SU-DHL-6 (cell line): ENCODE data around the gene HS3ST3A1.

ENCODE experiments used
- H2AFZ ChIP-seq: fragments of 200-600 bp; sonication (generic); 2 replicates; pipeline ENCODE4 v1.6.1; 2014; ENCODE audit warnings: low read depth, mild to moderate bottlenecking, moderate library complexity, mixed read lengths, antibody characterized with exemption, low read length; ENCODE audit not compliant: severe bottlenecking
- H3F3A ChIP-seq: fragments of 200-600 bp; shearing (Covaris generic); 2 replicates; pipeline ENCODE4 v1.6.0; 2016; ENCODE audit warnings: antibody characterized with exemption, mild to moderate bottlenecking; ENCODE audit not compliant: insufficient read depth
- H3K27ac ChIP-seq: fragments of 200-600 bp; sonication (generic); 2 replicates; pipeline ENCODE4 v1.5.1; 2016; ENCODE audit warnings: low read depth, mild to moderate bottlenecking, low read length, moderate library complexity, mixed read lengths
- H3K27me3 ChIP-seq: fragments of 200-600 bp; sonication (generic), shearing (Covaris generic); 2 replicates; pipeline ENCODE4 v1.6.0; 2014; ENCODE audit warnings: mild to moderate bottlenecking, low read length
- H3K36me3 ChIP-seq: fragments of 200-600 bp; sonication (generic); 2 replicates; pipeline ENCODE4 v1.6.1; 2014; ENCODE audit warnings: mild to moderate bottlenecking, low read length, mixed read lengths
- H3K4me2 ChIP-seq: fragments of 300-600, 200-600 bp; shearing (Covaris generic), sonication (generic); 2 replicates; pipeline ENCODE4 v1.6.0; 2014; ENCODE audit warnings: low read length, low read depth, mild to moderate bottlenecking; ENCODE audit not compliant: poor library complexity, severe bottlenecking
- H3K4me3 ChIP-seq: fragments of 200-600 bp; sonication (generic); 2 replicates; pipeline ENCODE4 v1.5.1; 2014; ENCODE audit warnings: antibody characterized with exemption, low read length, mild to moderate bottlenecking, mixed read lengths; ENCODE audit not compliant: insufficient read depth, poor library complexity, severe bottlenecking
- H3K79me2 ChIP-seq: fragments of 200-600 bp; sonication (generic); 2 replicates; pipeline ENCODE4 v1.6.1; 2014; ENCODE audit warnings: mild to moderate bottlenecking, low read length, moderate library complexity; ENCODE audit not compliant: insufficient read depth
- H3K9ac ChIP-seq: fragments of 200-600 bp; sonication (generic); 2 replicates; pipeline ENCODE4 v1.7.0; 2014; ENCODE audit warnings: mild to moderate bottlenecking, low read length
- H3K9me2 ChIP-seq: fragments of 200-600 bp; sonication (generic); replicated peaks from 2 replicates; pipeline ENCODE4 v1.6.1; 2014; ENCODE audit warnings: low read length; ENCODE audit not compliant: insufficient read depth
- H3K9me3 ChIP-seq: fragments of 200-600 bp; sonication (generic); 2 replicates; pipeline ENCODE4 v1.6.1; 2014; ENCODE audit warnings: low read length, mixed read lengths; ENCODE audit not compliant: insufficient read depth
- H4K20me1 ChIP-seq: fragments of 200-600 bp; sonication (generic); 2 replicates; pipeline ENCODE4 v1.6.1; 2014; ENCODE audit warnings: low read depth, mild to moderate bottlenecking, antibody characterized with exemption, low read length, moderate library complexity, mixed read lengths
- EZH2phosphoT487 ChIP-seq: fragments of 200-600 bp; sonication (generic), shearing (Covaris generic); conservative IDR thresholded peaks from 2 replicates; pipeline ENCODE4 v1.6.1; 2018; ENCODE audit warnings: mild to moderate bottlenecking, antibody characterized with exemption, low read length, moderate library complexity, mixed read lengths
- TF ChIP-seq, protein P1 (sequence below): fragments of 200-600 bp; sonication (generic); IDR thresholded peaks from one replicate; pipeline ENCODE4 v1.5.1; 2017; ENCODE audit warnings: antibody characterized with exemption, mild to moderate bottlenecking, low read length, moderate library complexity; ENCODE audit not compliant: insufficient read depth, poor library complexity, severe bottlenecking

The HS3ST3A1 gene

DNA sequence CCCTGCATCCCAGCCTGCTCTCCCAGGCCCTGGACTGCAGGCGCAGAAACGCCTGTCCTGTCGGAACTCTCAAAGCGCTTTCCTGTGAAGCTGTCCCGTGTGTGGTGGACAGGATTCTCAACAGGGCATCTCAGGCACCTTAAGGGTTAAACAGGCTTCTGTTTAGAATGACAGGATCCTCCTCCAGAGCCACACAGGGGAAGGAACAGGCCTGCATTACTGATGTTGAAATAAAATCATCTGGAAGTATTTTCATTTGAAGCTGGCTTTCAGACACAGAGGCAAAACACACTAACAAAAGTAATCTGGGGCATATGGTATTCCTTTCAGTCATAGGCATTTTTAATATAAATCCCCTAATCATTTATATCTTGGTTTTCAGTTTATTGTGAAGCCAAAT lies 7.4 kb downstream of the HS3ST3A1 start:
- no peak overlapping the region for H3K4me2 ChIP-seq

DNA sequence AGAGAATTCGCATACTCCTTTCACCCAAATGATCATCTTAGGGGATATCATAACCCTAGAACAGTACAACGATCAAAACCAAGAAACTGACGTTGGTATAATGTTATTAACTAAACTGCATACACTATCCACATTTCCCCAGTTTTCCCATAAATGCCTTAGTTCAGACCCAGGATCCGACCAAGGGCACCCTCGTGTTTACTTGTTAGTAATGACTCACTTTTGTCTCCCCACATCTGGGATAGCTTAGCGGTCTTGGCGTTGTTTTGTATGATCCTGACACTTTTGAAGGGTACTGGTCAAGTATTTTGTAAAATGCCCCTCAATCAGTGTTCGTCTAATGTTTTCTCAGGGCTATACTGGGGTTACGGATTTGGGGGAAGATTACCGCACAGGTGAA lies 8.0 kb downstream of the HS3ST3A1 start:
- Histone ChIP-seq H3F3A (no peaks in the 10 kb centered on the region), H3K36me3 (no peaks in the 10 kb centered on the region), H3K27ac (no peak overlapping the region), H2AFZ (no peak overlapping the region), H3K9ac (no peak overlapping the region), H3K79me2 (no peaks in the 10 kb centered on the region), H3K4me3 (no peak overlapping the region), H3K9me3 (no peaks in the 10 kb centered on the region), H3K9me2 (no peaks in the 10 kb centered on the region), H3K27me3 (no peaks in the 10 kb centered on the region), H3K4me2 (no peak overlapping the region), H4K20me1 (no peaks in the 10 kb centered on the region)
- TF ChIP-seq, protein P1, sequence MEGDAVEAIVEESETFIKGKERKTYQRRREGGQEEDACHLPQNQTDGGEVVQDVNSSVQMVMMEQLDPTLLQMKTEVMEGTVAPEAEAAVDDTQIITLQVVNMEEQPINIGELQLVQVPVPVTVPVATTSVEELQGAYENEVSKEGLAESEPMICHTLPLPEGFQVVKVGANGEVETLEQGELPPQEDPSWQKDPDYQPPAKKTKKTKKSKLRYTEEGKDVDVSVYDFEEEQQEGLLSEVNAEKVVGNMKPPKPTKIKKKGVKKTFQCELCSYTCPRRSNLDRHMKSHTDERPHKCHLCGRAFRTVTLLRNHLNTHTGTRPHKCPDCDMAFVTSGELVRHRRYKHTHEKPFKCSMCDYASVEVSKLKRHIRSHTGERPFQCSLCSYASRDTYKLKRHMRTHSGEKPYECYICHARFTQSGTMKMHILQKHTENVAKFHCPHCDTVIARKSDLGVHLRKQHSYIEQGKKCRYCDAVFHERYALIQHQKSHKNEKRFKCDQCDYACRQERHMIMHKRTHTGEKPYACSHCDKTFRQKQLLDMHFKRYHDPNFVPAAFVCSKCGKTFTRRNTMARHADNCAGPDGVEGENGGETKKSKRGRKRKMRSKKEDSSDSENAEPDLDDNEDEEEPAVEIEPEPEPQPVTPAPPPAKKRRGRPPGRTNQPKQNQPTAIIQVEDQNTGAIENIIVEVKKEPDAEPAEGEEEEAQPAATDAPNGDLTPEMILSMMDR = no peak
- no peak for TF ChIP-seq EZH2phosphoT487

More for the DNA sequence above, 7.4 kb downstream of the HS3ST3A1 start:
- TF ChIP-seq, protein P1 = no peak
- no peak for TF ChIP-seq EZH2phosphoT487
- no peaks in the 10 kb centered on the region for H3F3A ChIP-seq
- H4K20me1 ChIP-seq = no peaks in the 10 kb centered on the region
- H3K9ac ChIP-seq = no peak overlapping the region
- no peaks in the 10 kb centered on the region for H3K27me3 ChIP-seq
- H3K79me2 ChIP-seq = no peaks in the 10 kb centered on the region
- H3K9me2 ChIP-seq = no peaks in the 10 kb centered on the region
- no peaks in the 10 kb centered on the region for H3K36me3 ChIP-seq
- no peak overlapping the region for H3K27ac ChIP-seq
- H3K4me3 ChIP-seq = no peak overlapping the region
- H2AFZ ChIP-seq = no peak overlapping the region
- no peaks in the 10 kb centered on the region for H3K9me3 ChIP-seq

DNA sequence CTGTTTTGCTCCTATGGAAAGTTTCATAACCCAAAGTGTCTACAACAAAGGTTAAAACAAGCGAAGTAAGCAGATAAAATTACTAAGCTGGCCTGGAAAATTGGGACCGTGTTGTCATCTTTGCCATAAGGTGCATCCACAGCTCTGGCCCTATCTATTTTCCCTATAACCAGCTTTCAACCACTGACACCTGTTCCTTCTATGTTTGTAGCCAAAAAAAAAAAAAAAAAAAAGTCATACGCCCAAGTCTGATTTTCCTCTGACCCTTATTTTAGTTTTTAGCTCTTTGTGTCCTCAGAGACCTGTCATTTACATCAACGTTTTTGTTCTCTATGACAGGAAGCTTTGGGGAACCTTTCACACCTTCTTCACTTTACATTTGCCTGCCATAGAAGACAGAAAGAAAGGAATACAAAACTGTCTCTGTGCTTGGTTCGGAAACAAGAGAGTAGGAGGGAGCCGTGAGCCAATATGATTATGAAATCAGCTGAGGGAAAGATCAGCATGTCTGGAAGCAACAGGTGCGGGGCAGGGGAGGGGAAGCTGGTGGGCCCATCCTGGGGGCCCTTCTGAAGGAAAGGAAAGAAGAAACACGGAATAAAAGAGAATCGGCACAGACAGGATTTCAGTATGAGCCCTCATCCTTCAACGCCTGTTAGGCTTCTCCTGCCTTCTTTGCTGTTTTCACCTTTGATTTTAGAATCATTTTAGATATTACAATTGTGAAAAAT lies 8.5 kb downstream of the HS3ST3A1 start:
- Histone ChIP-seq H3K9me3 (no peaks in the 10 kb centered on the region), H3K27ac (no peak overlapping the region), H3K9me2 (no peaks in the 10 kb centered on the region), H4K20me1 (no peaks in the 10 kb centered on the region), H3K4me3 (no peak overlapping the region), H3K9ac (no peak overlapping the region), H2AFZ (no peak overlapping the region), H3K4me2 (no peak overlapping the region), H3K27me3 (no peaks in the 10 kb centered on the region), H3F3A (no peaks in the 10 kb centered on the region), H3K36me3 (no peaks in the 10 kb centered on the region), H3K79me2 (no peaks in the 10 kb centered on the region)
- TF ChIP-seq, protein P1 = no peak
- TF ChIP-seq EZH2phosphoT487 = no peak
